ENCODE measurements around the gene SIVA1. TPM values are rescaled to one million over a fixed set of nuclear protein-coding genes. Genes with fewer than 3 reads are reported as not detected.

Gene SIVA1
- total and polyA plus RNA-seq, 9 of the 15 experiments (the other 6 are each of a cell fraction or from before 2014, with no cell fraction given) = 4.2 to 186 (median 54.2) TPM

DNA sequence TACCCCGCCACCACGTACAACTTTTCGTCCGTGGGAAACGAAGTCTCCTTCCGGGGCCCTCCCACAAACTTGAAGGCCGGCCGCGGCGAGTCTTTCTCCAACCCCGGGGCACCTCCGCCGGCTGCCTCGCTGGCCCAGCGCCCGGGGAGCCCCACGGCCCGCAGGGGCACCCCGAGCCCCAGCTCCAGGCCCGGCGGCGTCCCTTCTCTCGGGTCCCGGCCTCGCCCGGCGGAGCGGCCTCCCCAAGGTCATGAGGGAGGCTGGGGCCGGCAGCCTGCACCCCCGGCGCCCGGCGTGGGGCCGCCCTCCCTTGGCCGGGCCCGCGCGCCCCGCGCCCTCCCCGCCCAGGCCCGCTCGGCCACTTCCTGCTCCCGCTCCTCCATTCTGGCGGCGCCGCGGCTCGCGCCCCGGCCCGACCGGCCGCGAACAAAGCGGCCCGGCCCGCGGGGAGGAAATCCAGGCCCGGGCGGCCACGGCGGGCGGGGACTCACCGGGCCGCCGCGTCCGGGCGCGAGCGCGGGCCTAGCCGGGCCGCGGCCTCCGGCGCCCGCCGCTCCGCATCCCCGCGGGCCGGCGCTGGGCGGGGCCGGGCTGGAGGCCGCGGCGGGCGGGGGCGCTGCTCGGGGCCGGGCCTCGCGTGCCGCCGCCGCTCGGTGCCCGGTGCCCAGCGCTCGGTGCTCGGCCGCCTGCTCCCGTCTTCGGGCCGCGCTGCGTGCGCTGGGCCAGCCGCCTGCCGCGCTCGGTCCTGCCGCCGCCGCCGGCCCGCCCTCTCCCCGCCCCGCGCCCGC is 42.2 kb downstream of the SIVA1 start, which contains the start of gene AKT1:
Gene AKT1, minus strand, starts transcription at position 756 of the 788 bp plus-strand sequence. CDS start 3,105 bp downstream, outside the sequence.
- intact Hi-C loops (cut with micrococcal nuclease) = no loop called here
- 0% methylated on average over 28 of the region's 124 CpGs for WGBS (ENCODE audit: insufficient coverage, low coverage, missing lambda C conversion rate)
- H2AFZ ChIP-seq (ENCODE audit: low read depth, low read length) = peak within 1 kb of the TSS; percentile 77
- H3K4me3 ChIP-seq = peak within 1 kb of the TSS; percentile 70
- no peaks in the 10 kb centered on the region for H3K27me3 ChIP-seq (ENCODE audit: control insufficient read depth in 2 of 2, insufficient read depth in 2 of 2, low read length in 2 of 2)
- H3K9me3 ChIP-seq (replicated peaks; ENCODE audit: control insufficient read depth, insufficient read depth, low read depth, low read length) = no peaks in the 10 kb centered on the region
- H3K79me2 ChIP-seq (ENCODE audit: control insufficient read depth, insufficient read depth, low read length) = peaks cover 48% of the 10 kb centered on the region
- DNase-seq (ENCODE audit: extremely low read depth in 1 of 4, low spot score in 3 of 4) (peak in 3 of 4 experiments; percentile 52 to 72 (median 67)), FAIRE-seq (no peak), ATAC-seq (peak; percentile 10; the same call in 1 of the 3 replicates)
- ChIA-PET POLR2A (interaction anchor here (0.8 to 0.9 kb wide), 2 partner anchors 9 to 59 kb away, joined by 4 read pairs; no protein-coding TSS in a partner anchor), CTCF (ENCODE audit: low intra/inter-chr PET ratio) (interaction anchor here (0.6 to 0.8 kb wide), 2 partner anchors 21 to 74 kb away, joined by 3 read pairs; no protein-coding TSS in a partner anchor)
- peaks cover 12% of the 10 kb centered on the region; the same call in 1 of the 2 replicates for H4K20me1 ChIP-seq (replicated peaks; ENCODE audit: control insufficient read depth, insufficient read depth, low read length)
- peaks cover 29% of the 10 kb centered on the region; the same call in 1 of the 3 replicates for H3K36me3 ChIP-seq (ENCODE audit: control insufficient read depth, insufficient read depth, low read length)
- H3K4me1 ChIP-seq (replicated peaks in 1 of 2; ENCODE audit: control insufficient read depth in 2 of 2, insufficient read depth in 2 of 2, low read length in 2 of 2) = peaks cover 50 to 94% of the 10 kb centered on the region in 2 experiments
- in situ Hi-C loops (cut with MboI) = no loop called here
- BruUV-seq (replicated peaks) = no TSS peak
- peak within 1 kb of the TSS; percentile 82 for H3K4me2 ChIP-seq (ENCODE audit: insufficient read depth, low read length)
- H3K9ac ChIP-seq (ENCODE audit: insufficient read depth in 1 of 2, low read depth in 2 of 2, low read length in 2 of 2) = peak within 1 kb of the TSS; percentile 82 to 93
- peak within 1 kb of the TSS; percentile 80 for H3K27ac ChIP-seq (ENCODE audit: extremely low read depth, low read depth, low read length)
- H3K9me1 ChIP-seq (ENCODE audit: control insufficient read depth, insufficient read depth, low read length) = no peaks in the 10 kb centered on the region
- TF ChIP-seq KDM1A (IDR thresholded peaks at IDR 0.05) = no peak
- TF ChIP-seq PHF8 (IDR thresholded peaks at IDR 0.05; ENCODE audit: borderline replicate concordance, low read length) = peak; percentile 53; the same call in 1 of the 2 replicates
- TF ChIP-seq RAD51 (IDR thresholded peaks at IDR 0.05; ENCODE audit: borderline replicate concordance, low read depth) = no peak
- no peak for TF ChIP-seq SIN3A (IDR thresholded peaks at IDR 0.05; ENCODE audit: borderline replicate concordance in 2 of 2, control insufficient read depth in 1 of 2, low read depth in 2 of 2, low read length in 2 of 2)
- no peak for TF ChIP-seq NFE2 (IDR thresholded peaks at IDR 0.05; ENCODE audit: low read depth)
- TF ChIP-seq, protein P1, sequence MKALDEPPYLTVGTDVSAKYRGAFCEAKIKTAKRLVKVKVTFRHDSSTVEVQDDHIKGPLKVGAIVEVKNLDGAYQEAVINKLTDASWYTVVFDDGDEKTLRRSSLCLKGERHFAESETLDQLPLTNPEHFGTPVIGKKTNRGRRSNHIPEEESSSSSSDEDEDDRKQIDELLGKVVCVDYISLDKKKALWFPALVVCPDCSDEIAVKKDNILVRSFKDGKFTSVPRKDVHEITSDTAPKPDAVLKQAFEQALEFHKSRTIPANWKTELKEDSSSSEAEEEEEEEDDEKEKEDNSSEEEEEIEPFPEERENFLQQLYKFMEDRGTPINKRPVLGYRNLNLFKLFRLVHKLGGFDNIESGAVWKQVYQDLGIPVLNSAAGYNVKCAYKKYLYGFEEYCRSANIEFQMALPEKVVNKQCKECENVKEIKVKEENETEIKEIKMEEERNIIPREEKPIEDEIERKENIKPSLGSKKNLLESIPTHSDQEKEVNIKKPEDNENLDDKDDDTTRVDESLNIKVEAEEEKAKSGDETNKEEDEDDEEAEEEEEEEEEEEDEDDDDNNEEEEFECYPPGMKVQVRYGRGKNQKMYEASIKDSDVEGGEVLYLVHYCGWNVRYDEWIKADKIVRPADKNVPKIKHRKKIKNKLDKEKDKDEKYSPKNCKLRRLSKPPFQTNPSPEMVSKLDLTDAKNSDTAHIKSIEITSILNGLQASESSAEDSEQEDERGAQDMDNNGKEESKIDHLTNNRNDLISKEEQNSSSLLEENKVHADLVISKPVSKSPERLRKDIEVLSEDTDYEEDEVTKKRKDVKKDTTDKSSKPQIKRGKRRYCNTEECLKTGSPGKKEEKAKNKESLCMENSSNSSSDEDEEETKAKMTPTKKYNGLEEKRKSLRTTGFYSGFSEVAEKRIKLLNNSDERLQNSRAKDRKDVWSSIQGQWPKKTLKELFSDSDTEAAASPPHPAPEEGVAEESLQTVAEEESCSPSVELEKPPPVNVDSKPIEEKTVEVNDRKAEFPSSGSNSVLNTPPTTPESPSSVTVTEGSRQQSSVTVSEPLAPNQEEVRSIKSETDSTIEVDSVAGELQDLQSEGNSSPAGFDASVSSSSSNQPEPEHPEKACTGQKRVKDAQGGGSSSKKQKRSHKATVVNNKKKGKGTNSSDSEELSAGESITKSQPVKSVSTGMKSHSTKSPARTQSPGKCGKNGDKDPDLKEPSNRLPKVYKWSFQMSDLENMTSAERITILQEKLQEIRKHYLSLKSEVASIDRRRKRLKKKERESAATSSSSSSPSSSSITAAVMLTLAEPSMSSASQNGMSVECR (CRISPR knock-in tag; IDR thresholded peaks at IDR 0.05) = 0 out of 2 replicates have a peak, but pooled peaks have one; percentile 31
- TF ChIP-seq, protein P2, sequence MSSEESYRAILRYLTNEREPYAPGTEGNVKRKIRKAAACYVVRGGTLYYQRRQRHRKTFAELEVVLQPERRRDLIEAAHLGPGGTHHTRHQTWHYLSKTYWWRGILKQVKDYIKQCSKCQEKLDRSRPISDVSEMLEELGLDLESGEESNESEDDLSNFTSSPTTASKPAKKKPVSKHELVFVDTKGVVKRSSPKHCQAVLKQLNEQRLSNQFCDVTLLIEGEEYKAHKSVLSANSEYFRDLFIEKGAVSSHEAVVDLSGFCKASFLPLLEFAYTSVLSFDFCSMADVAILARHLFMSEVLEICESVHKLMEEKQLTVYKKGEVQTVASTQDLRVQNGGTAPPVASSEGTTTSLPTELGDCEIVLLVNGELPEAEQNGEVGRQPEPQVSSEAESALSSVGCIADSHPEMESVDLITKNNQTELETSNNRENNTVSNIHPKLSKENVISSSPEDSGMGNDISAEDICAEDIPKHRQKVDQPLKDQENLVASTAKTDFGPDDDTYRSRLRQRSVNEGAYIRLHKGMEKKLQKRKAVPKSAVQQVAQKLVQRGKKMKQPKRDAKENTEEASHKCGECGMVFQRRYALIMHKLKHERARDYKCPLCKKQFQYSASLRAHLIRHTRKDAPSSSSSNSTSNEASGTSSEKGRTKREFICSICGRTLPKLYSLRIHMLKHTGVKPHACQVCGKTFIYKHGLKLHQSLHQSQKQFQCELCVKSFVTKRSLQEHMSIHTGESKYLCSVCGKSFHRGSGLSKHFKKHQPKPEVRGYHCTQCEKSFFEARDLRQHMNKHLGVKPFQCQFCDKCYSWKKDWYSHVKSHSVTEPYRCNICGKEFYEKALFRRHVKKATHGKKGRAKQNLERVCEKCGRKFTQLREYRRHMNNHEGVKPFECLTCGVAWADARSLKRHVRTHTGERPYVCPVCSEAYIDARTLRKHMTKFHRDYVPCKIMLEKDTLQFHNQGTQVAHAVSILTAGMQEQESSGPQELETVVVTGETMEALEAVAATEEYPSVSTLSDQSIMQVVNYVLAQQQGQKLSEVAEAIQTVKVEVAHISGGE (CRISPR knock-in tag; IDR thresholded peaks at IDR 0.05) = peak in 1 of 3 experiments; percentile 38; a peak in 1 of 6 replicates
- TF ChIP-seq MEIS2 (IDR thresholded peaks at IDR 0.05; ENCODE audit: partially characterized antibody) = no peak
- TF ChIP-seq, protein P3, sequence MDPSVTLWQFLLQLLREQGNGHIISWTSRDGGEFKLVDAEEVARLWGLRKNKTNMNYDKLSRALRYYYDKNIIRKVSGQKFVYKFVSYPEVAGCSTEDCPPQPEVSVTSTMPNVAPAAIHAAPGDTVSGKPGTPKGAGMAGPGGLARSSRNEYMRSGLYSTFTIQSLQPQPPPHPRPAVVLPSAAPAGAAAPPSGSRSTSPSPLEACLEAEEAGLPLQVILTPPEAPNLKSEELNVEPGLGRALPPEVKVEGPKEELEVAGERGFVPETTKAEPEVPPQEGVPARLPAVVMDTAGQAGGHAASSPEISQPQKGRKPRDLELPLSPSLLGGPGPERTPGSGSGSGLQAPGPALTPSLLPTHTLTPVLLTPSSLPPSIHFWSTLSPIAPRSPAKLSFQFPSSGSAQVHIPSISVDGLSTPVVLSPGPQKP (CRISPR knock-in tag; IDR thresholded peaks at IDR 0.05) = no peak

Measured in K562 (cell line).